Fibroblast of lung (primary cell): ENCODE measurements around the gene C1QTNF4.

Source experiments
- EZH2 ChIP-seq: IDR thresholded peaks from 2 replicates; pipeline ENCODE4 v1.5.1; 2012; ENCODE audit warnings: low read length, control low read depth, mild to moderate bottlenecking; ENCODE audit errors: missing control alignments
- TF ChIP-seq, protein P1 (sequence below), 2 donors: IDR thresholded peaks in 1 of 2; conservative IDR thresholded peaks in 1 of 2; 1 replicate in 1 of 2; 2 replicates in 1 of 2; pipeline ENCODE4 v1.5.1; 2011 to 2012; ENCODE audit warnings: low read length in 2 of 2, control low read depth in 1 of 2, inconsistent platforms in 1 of 2, low read depth in 1 of 2, mild to moderate bottlenecking in 1 of 2

DNA sequence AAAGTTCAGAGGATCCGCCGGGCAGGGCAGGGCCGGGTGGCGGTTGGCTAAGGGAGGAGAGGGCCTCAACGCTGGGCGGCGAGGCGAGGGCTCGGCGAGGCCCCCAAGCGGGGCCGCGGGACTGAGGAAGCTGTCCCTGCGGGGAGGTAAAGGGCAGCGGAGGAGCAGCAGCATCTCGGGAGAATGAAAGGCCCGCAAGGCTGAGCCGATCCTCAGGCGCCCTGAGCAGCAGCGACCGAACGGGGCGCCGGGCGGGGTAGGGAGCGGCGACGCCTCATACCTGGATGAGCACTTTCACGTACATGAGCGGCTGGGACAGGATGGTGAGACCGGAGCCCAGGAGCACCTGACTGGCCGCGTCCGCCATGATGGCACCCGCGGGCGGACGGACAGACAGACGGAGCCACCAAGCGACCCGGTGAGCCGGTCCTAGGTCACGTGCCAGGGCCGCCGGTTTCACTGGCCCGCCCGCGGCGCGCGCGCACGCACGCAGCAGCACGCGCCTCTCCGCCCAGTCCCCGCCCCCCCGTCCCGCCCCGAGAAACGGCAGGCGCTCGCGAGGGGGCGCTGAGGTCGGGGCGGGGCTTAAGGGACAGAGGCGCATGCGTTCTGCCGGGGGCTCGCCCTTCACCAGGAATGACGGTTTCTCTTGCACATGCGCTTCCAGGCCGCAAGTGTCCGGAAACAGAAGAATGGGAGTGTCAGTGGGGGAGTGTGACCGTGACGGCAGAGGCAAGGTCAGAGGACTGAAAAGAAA lies 48.1 kb upstream of the C1QTNF4 start, which contains the start of gene MTCH2:
- TF ChIP-seq, protein P1, sequence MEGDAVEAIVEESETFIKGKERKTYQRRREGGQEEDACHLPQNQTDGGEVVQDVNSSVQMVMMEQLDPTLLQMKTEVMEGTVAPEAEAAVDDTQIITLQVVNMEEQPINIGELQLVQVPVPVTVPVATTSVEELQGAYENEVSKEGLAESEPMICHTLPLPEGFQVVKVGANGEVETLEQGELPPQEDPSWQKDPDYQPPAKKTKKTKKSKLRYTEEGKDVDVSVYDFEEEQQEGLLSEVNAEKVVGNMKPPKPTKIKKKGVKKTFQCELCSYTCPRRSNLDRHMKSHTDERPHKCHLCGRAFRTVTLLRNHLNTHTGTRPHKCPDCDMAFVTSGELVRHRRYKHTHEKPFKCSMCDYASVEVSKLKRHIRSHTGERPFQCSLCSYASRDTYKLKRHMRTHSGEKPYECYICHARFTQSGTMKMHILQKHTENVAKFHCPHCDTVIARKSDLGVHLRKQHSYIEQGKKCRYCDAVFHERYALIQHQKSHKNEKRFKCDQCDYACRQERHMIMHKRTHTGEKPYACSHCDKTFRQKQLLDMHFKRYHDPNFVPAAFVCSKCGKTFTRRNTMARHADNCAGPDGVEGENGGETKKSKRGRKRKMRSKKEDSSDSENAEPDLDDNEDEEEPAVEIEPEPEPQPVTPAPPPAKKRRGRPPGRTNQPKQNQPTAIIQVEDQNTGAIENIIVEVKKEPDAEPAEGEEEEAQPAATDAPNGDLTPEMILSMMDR (conservative IDR thresholded peaks at IDR 0.05 in 1 of 2, IDR thresholded peaks at IDR 0.05 in 1 of 2; ENCODE audit: low read depth in 1 of 2, low read length in 2 of 2), result peak in 1 of 2 donors; percentile 3
- TF ChIP-seq EZH2, result no peak
